Measurements from ENCODE around the gene PSAT1.

The PSAT1 gene

DNA sequence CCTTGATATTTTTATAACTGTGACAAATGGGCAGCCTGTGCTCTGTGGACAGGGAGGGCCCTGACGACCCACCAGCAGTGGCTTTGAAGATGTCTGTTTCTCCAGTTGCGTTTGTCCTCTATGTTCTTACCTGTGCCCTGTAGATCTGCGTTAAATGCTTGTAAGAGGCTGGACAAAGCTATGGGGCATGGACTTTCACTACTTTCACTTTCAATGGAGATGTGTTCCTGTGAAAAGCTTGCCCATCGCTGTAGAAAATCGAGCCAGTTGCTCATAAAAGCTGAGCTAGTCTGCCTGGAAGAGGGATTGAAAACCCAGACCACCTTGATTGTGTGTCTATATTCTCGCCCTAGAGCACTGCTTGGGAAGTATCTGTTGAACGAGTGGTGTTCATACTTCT lies 74.1 kb downstream of the PSAT1 start:
- FAIRE-seq, result no peak

DNA sequence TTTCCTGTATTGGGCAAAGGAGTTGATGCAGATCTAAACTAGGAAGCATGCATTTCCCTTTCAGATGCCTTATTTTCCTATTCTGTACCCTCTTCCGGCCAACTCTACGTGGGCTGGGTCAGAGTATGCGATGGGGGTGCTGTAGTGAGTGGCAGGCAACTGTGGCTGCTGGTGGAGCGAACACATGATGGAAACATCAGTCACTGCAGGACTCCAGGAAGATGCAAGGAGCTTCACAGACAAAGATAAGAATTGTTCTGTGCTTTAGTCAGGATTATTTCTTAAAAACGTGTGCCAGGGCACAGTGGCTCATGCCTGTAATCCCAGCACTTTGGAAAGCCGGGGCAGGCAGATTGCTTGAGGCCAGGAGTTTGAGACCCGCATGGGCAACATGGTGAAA lies 75.1 kb downstream of the PSAT1 start:
- no peak for FAIRE-seq

Measured in TTC549 (cell line).